ENCODE measurements around the gene FAH.

DNA sequence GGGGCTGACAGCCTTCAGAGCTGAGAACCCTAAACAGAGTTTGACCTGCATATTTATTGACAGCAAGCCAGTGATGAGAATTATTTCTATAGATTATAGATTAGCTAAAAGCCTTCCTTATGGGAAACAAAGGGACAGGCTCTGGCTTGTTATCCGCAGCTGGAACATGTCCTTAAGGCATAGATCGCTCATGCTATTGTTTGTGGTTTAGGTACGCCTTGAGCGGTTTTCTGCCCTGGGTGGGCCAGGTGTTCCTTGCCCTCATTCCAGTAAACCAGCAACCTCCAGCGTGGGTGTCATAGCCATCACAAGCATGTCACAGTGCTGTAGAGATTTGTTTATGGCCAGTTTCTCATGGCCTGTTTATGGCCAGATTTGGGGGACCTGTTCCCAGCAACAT, 10.2 kb upstream of the FAH start:
- TF ChIP-seq EZH2 (IDR thresholded peaks at IDR 0.05; ENCODE audit: low read depth, unreplicated experiment) = no peak
- TF ChIP-seq, protein P1, sequence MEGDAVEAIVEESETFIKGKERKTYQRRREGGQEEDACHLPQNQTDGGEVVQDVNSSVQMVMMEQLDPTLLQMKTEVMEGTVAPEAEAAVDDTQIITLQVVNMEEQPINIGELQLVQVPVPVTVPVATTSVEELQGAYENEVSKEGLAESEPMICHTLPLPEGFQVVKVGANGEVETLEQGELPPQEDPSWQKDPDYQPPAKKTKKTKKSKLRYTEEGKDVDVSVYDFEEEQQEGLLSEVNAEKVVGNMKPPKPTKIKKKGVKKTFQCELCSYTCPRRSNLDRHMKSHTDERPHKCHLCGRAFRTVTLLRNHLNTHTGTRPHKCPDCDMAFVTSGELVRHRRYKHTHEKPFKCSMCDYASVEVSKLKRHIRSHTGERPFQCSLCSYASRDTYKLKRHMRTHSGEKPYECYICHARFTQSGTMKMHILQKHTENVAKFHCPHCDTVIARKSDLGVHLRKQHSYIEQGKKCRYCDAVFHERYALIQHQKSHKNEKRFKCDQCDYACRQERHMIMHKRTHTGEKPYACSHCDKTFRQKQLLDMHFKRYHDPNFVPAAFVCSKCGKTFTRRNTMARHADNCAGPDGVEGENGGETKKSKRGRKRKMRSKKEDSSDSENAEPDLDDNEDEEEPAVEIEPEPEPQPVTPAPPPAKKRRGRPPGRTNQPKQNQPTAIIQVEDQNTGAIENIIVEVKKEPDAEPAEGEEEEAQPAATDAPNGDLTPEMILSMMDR (conservative IDR thresholded peaks at IDR 0.05; ENCODE audit: low read depth in 2 of 2) = no peak
- TF ChIP-seq POLR2AphosphoS5 (IDR thresholded peaks at IDR 0.05; ENCODE audit: low read depth) = no peak
- TF ChIP-seq EZH2phosphoT487 (IDR thresholded peaks at IDR 0.05; ENCODE audit: unreplicated experiment) = no peak
